Measurements from ENCODE around the gene LIPC. TPM values are rescaled to one million over a fixed set of nuclear protein-coding genes. Genes with fewer than 3 reads are reported as not detected.
A peak's percentile ranks its signal among the peaks of the same experiment; 100 is the strongest.

LIPC gene
- total and polyA plus RNA-seq, 2 of the 4 experiments (the other 2 are of a cell fraction), result 0.07 TPM; not detected in 1

DNA sequence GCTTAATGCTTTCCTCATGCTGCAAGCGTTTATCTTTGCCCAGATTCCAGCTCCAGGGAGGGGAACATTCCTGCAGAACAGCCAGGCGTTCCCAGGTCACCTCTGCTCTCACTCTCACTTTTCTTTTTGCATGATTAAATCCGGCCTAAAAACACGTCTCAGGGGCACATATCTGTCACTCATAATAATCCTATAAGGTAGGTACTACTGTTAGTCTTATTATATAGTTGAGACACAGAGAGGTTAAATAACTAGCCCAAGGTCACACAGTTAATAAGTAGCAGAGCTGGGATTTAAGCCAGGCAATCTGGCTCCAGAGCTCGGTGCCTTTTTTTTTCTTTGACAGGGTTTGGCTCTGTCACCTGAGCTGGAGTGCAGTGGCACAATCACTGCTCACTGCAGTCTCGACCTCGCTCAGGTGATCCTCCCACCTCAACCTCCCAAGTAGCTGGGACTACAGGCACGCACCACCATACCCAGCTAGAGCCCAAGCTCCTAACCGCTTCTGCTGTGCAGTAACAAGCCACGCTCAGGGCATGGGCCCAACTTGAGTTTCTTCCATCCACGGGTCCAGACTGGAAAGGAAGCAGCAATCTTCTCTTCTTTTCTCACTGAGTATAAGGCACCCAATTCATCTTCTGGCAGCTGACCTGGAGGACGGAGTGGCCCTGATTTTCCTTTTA lies 96.5 kb downstream of the LIPC start:
- Histone ChIP-seq H3K18ac (ENCODE audit: low read depth, low read length) (peak overlapping the region; percentile 30; the same call in 1 of the 2 replicates), H2BK15ac (ENCODE audit: low read depth, low read length) (peak overlapping the region; percentile 42; the same call in 1 of the 3 replicates), H3K9ac (ENCODE audit: low read depth, low read length) (no peak overlapping the region), H3K9me3 (ENCODE audit: control insufficient read depth, insufficient read depth, low read length) (no peaks in the 10 kb centered on the region), H4K91ac (ENCODE audit: insufficient read depth, low read depth, low read length) (no peak overlapping the region), H2BK120ac (ENCODE audit: low read depth, low read length) (peak overlapping the region; percentile 23), H3K27ac (ENCODE audit: insufficient read depth, low read length) (no peak overlapping the region), H3K14ac (replicated peaks; ENCODE audit: low read depth, low read length) (no peak overlapping the region), H3K4me3 (ENCODE audit: insufficient read depth, low read depth, low read length) (no peak overlapping the region), H3K23ac (ENCODE audit: low read depth, low read length) (no peak overlapping the region), H2AFZ (replicated peaks; ENCODE audit: low read length, poor library complexity) (no peak overlapping the region), H2BK20ac (ENCODE audit: low read depth, low read length) (peak overlapping the region; percentile 44), H3K4me2 (ENCODE audit: low read depth, low read length) (no peak overlapping the region), H2AK9ac (replicated peaks; ENCODE audit: low read depth, low read length, poor library complexity) (no peak overlapping the region), H4K5ac (ENCODE audit: low read depth, low read length) (no peak overlapping the region), H3K4ac (ENCODE audit: low read depth, low read length) (peak overlapping the region; percentile 43; the same call in 1 of the 2 replicates), H2AK5ac (ENCODE audit: low read depth, low read length) (peak overlapping the region; percentile 27; the same call in 1 of the 2 replicates), H3K9me1 (ENCODE audit: insufficient read depth, low read length) (no peaks in the 10 kb centered on the region), H3K79me1 (ENCODE audit: low read depth in 1 of 2, low read length in 2 of 2) (no peaks in the 10 kb centered on the region), H3K27me3 (ENCODE audit: control insufficient read depth, insufficient read depth, low read length) (no peaks in the 10 kb centered on the region), H3K36me3 (ENCODE audit: control insufficient read depth, insufficient read depth, low read length) (no peaks in the 10 kb centered on the region), H3K56ac (ENCODE audit: extremely low read depth, insufficient read depth, low read length) (no peak overlapping the region), H2BK5ac (ENCODE audit: low read depth, low read length, poor library complexity, severe bottlenecking) (no peak overlapping the region), H4K20me1 (ENCODE audit: insufficient read depth, low read length) (no peaks in the 10 kb centered on the region), H4K8ac (ENCODE audit: low read depth in 2 of 2, low read length in 2 of 2) (no peak overlapping the region), H3K4me1 (ENCODE audit: control insufficient read depth, insufficient read depth, low read length) (peaks cover 3% of the 10 kb centered on the region)
- DNase-seq (peak; percentile 53), ATAC-seq (ENCODE audit: low read depth) (peak; percentile 96)
- intact Hi-C loops (cut with micrococcal nuclease), result no loop called here
- 60% methylated on average over 2 of the region's 12 CpGs; no CpG with 5 or more reads in 1 of the 2 experiments for WGBS, 2 experiments (ENCODE audit: extremely low coverage in 2 of 2, insufficient read length in 1 of 2)
- ChIA-PET CTCF (no interaction called here), POLR2A (ENCODE audit: unreplicated experiment) (no interaction called here)
- no TSS peak for BruUV-seq (replicated peaks)
- in situ Hi-C loops (cut with MboI; ENCODE audit: low sequenced_read_pairs), result no loop called here
- dilution Hi-C loops (cut with HindIII; ENCODE audit: low sequenced_read_pairs, unreplicated experiment), result no loop called here
- TF ChIP-seq USF2 (IDR thresholded peaks at IDR 0.05; ENCODE audit: low read depth, low read length) (no peak), MXI1 (IDR thresholded peaks at IDR 0.05; ENCODE audit: borderline replicate concordance, low read depth, low read length) (no peak), RCOR1 (IDR thresholded peaks at IDR 0.05; ENCODE audit: insufficient replicate concordance, low read length) (no peak), BHLHE40 (IDR thresholded peaks at IDR 0.05; ENCODE audit: low read depth, low read length) (no peak)

All from IMR-90 (cell line).